ENCODE measurements around the gene ENTPD6.

- no peak for TF ChIP-seq POLR2A (IDR thresholded peaks at IDR 0.05; ENCODE audit: low read length)
- no peak for TF ChIP-seq GATA1 (IDR thresholded peaks at IDR 0.05; ENCODE audit: low read depth, low read length)
These were observed 76.1 kb downstream of the ENTPD6 start for GRCh38 chr20:25271486-25272222.

All from erythroblast (primary cell).